Stimulated activated naive CD8-positive, alpha-beta T cell treated with anti-CD3 and anti-CD28 coated beads, Interleukin-15, Interleukin-2, amounts not matched to agents 100 ng/mL and 50 ng/mL, for 24 hours (primary cell): Measurements from ENCODE around the gene UAP1L1.

ENCODE experiments used
- H3K27ac Mint-ChIP-seq: one replicate; pipeline ENCODE4 v1.8.0; 2021; ENCODE audit warnings: mild to moderate bottlenecking, mixed read lengths
- H3K27me3 Mint-ChIP-seq: one replicate; pipeline ENCODE4 v1.8.0; 2021; ENCODE audit warnings: mixed read lengths
- H3K36me3 Mint-ChIP-seq: one replicate; pipeline ENCODE4 v1.8.0; 2021; ENCODE audit warnings: low read depth, mixed read lengths
- H3K4me1 Mint-ChIP-seq: one replicate; pipeline ENCODE4 v1.8.0; 2021; ENCODE audit warnings: low read depth, mixed read lengths
- H3K4me3 Mint-ChIP-seq: one replicate; pipeline ENCODE4 v1.8.0; 2021; ENCODE audit warnings: mild to moderate bottlenecking, mixed read lengths
- H3K9me3 Mint-ChIP-seq: one replicate; pipeline ENCODE4 v1.8.0; 2021; ENCODE audit warnings: mixed read lengths

UAP1L1 gene

GRCh38 chr9:137073992-137074399 is 3.3 kb upstream of the UAP1L1 start:
- H3K27me3 Mint-ChIP-seq: no peaks in the 10 kb centered on the region
- H3K27ac Mint-ChIP-seq: no peak overlapping the region
- no peaks in the 10 kb centered on the region for H3K9me3 Mint-ChIP-seq
- H3K36me3 Mint-ChIP-seq: no peaks in the 10 kb centered on the region
- no peak overlapping the region for H3K4me3 Mint-ChIP-seq
- peaks cover 7% of the 10 kb centered on the region for H3K4me1 Mint-ChIP-seq

- Mint-ChIP-seq H3K36me3 (no peaks in the 10 kb centered on the region), H3K27me3 (no peaks in the 10 kb centered on the region), H3K4me1 (peaks cover 7% of the 10 kb centered on the region), H3K27ac (no peak overlapping the region), H3K4me3 (no peak overlapping the region), H3K9me3 (no peaks in the 10 kb centered on the region)
Observed at GRCh38 chr9:137074657-137075274, 2.6 kb upstream of the UAP1L1 start.

- no peak overlapping the region for H3K27ac Mint-ChIP-seq
- no peaks in the 10 kb centered on the region for H3K36me3 Mint-ChIP-seq
- no peaks in the 10 kb centered on the region for H3K27me3 Mint-ChIP-seq
- H3K4me1 Mint-ChIP-seq: peaks cover 7% of the 10 kb centered on the region
- no peaks in the 10 kb centered on the region for H3K9me3 Mint-ChIP-seq
- H3K4me3 Mint-ChIP-seq: no peak overlapping the region
Observed at GRCh38 chr9:137075275-137075775, 2.0 kb upstream of the UAP1L1 start.

- Mint-ChIP-seq H3K4me3 (peak overlapping the region; percentile 50), H3K36me3 (no peaks in the 10 kb centered on the region), H3K27me3 (no peaks in the 10 kb centered on the region), H3K9me3 (no peaks in the 10 kb centered on the region), H3K4me1 (no peaks in the 10 kb centered on the region), H3K27ac (no peak overlapping the region)
Observed at GRCh38 chr9:137076636-137077009, 694 bp upstream of the UAP1L1 start.

- no peaks in the 10 kb centered on the region for H3K36me3 Mint-ChIP-seq
- H3K9me3 Mint-ChIP-seq: no peaks in the 10 kb centered on the region
- no peak overlapping the region for H3K27ac Mint-ChIP-seq
- H3K27me3 Mint-ChIP-seq: no peaks in the 10 kb centered on the region
- peak overlapping the region; percentile 74 for H3K4me3 Mint-ChIP-seq
- H3K4me1 Mint-ChIP-seq: peaks cover 3% of the 10 kb centered on the region
Observed at GRCh38 chr9:137077758-137078693, 709 bp downstream of the UAP1L1 start.

GRCh38 chr9:137078701-137079400 is 1.5 kb downstream of the UAP1L1 start:
- H3K4me3 Mint-ChIP-seq: peak overlapping the region; percentile 74
- peaks cover 5% of the 10 kb centered on the region for H3K36me3 Mint-ChIP-seq
- H3K4me1 Mint-ChIP-seq: peaks cover 11% of the 10 kb centered on the region
- no peaks in the 10 kb centered on the region for H3K27me3 Mint-ChIP-seq
- H3K9me3 Mint-ChIP-seq: no peaks in the 10 kb centered on the region
- H3K27ac Mint-ChIP-seq: no peak overlapping the region

- Mint-ChIP-seq H3K36me3 (peaks cover 5% of the 10 kb centered on the region), H3K9me3 (no peaks in the 10 kb centered on the region), H3K27me3 (no peaks in the 10 kb centered on the region), H3K4me1 (peaks cover 14% of the 10 kb centered on the region), H3K4me3 (peak overlapping the region; percentile 3), H3K27ac (no peak overlapping the region)
Observed at GRCh38 chr9:137079401-137079787, 2.1 kb downstream of the UAP1L1 start.

- H3K36me3 Mint-ChIP-seq: peaks cover 5% of the 10 kb centered on the region
- H3K4me3 Mint-ChIP-seq: no peak overlapping the region
- no peaks in the 10 kb centered on the region for H3K9me3 Mint-ChIP-seq
- H3K27ac Mint-ChIP-seq: no peak overlapping the region
- no peaks in the 10 kb centered on the region for H3K27me3 Mint-ChIP-seq
- H3K4me1 Mint-ChIP-seq: peaks cover 23% of the 10 kb centered on the region
Observed at GRCh38 chr9:137080260-137081122, 3.2 kb downstream of the UAP1L1 start.

- H3K36me3 Mint-ChIP-seq: peaks cover 5% of the 10 kb centered on the region
- H3K27me3 Mint-ChIP-seq: no peaks in the 10 kb centered on the region
- H3K9me3 Mint-ChIP-seq: no peaks in the 10 kb centered on the region
- H3K27ac Mint-ChIP-seq: no peak overlapping the region
- no peak overlapping the region for H3K4me3 Mint-ChIP-seq
- H3K4me1 Mint-ChIP-seq: peaks cover 28% of the 10 kb centered on the region
Observed at GRCh38 chr9:137082222-137082924, 5.1 kb downstream of the UAP1L1 start.

GRCh38 chr9:137082925-137083290 is 5.6 kb downstream of the UAP1L1 start:
- no peak overlapping the region for H3K27ac Mint-ChIP-seq

GRCh38 chr9:137083394-137084004 is 6.2 kb downstream of the UAP1L1 start:
- peaks cover 5% of the 10 kb centered on the region for H3K36me3 Mint-ChIP-seq
- peaks cover 39% of the 10 kb centered on the region for H3K4me1 Mint-ChIP-seq
- no peaks in the 10 kb centered on the region for H3K9me3 Mint-ChIP-seq
- no peak overlapping the region for H3K4me3 Mint-ChIP-seq
- H3K27me3 Mint-ChIP-seq: no peaks in the 10 kb centered on the region
- peak overlapping the region; percentile 21 for H3K27ac Mint-ChIP-seq

More at GRCh38 chr9:137082925-137083290, 5.6 kb downstream of the UAP1L1 start:
- H3K4me1 Mint-ChIP-seq: peaks cover 33% of the 10 kb centered on the region
- no peak overlapping the region for H3K4me3 Mint-ChIP-seq
- no peaks in the 10 kb centered on the region for H3K27me3 Mint-ChIP-seq
- no peaks in the 10 kb centered on the region for H3K9me3 Mint-ChIP-seq
- H3K36me3 Mint-ChIP-seq: peaks cover 5% of the 10 kb centered on the region

- Mint-ChIP-seq H3K4me1 (peaks cover 49% of the 10 kb centered on the region), H3K27me3 (no peaks in the 10 kb centered on the region), H3K9me3 (no peaks in the 10 kb centered on the region), H3K36me3 (peaks cover 14% of the 10 kb centered on the region), H3K27ac (no peak overlapping the region), H3K4me3 (no peak overlapping the region)
Observed at GRCh38 chr9:137084526-137084925, 7.2 kb downstream of the UAP1L1 start.

- Mint-ChIP-seq H3K9me3 (no peaks in the 10 kb centered on the region), H3K27me3 (no peaks in the 10 kb centered on the region), H3K4me3 (peak overlapping the region; percentile 90), H3K4me1 (peaks cover 49% of the 10 kb centered on the region), H3K36me3 (peaks cover 14% of the 10 kb centered on the region), H3K27ac (peak overlapping the region; percentile 94)
Observed at GRCh38 chr9:137085920-137086530, 8.7 kb downstream of the UAP1L1 start.
